Measurements from ENCODE around the gene CYP2F1. TPM values are rescaled to one million over a fixed set of nuclear protein-coding genes. Genes with fewer than 3 reads are reported as not detected.

The CYP2F1 gene
- total and polyA plus RNA-seq, 8 donors = 0.30 TPM; not detected in 7

- DNase-seq = no peak
- intact Hi-C loops (cut with DNase I; ENCODE audit: low total_unique reads) = no loop called here
- H3K36me3 ChIP-seq = no peaks in the 10 kb centered on the region
- H3K27me3 ChIP-seq = no peaks in the 10 kb centered on the region
- no peak overlapping the region for H3K4me3 ChIP-seq
- TF ChIP-seq POLR2AphosphoS5 (IDR thresholded peaks at IDR 0.05) (no peak), EP300 (IDR thresholded peaks at IDR 0.05) (no peak), POLR2A (IDR thresholded peaks at IDR 0.05) (no peak), CTCF (IDR thresholded peaks at IDR 0.05) (no peak)
- H3K9me3 ChIP-seq = peaks cover 0 to 5% (median 0%) of the 10 kb centered on the region in 4 donors
- WGBS, 5 donors = 68 to 79% (median 74%) methylated on average over 2 of the region's 2 CpGs
- no peak overlapping the region for H3K27ac ChIP-seq
- peaks cover 0 to 9% (median 2%) of the 10 kb centered on the region in 4 donors for H3K4me1 ChIP-seq
Observed at GRCh38 chr19:41156207-41156606, 42.0 kb downstream of the CYP2F1 start.

GRCh38 chr19:41159881-41160280, 45.6 kb downstream of the CYP2F1 start:
- H3K4me1 ChIP-seq = peaks cover 0 to 9% (median 2%) of the 10 kb centered on the region in 4 donors
- WGBS, 5 donors = 66 to 78% (median 73%) methylated on average over 2 of the region's 2 CpGs
- no peak for DNase-seq
- H3K9me3 ChIP-seq = peaks cover 0 to 5% (median 0%) of the 10 kb centered on the region in 4 donors
- H3K27ac ChIP-seq = peak overlapping the region in 4 of 5 donors; percentile 7 to 68 (median 45)
- H3K27me3 ChIP-seq = no peaks in the 10 kb centered on the region
- intact Hi-C loops (cut with DNase I; ENCODE audit: low total_unique reads) = no loop called here
- TF ChIP-seq CTCF (IDR thresholded peaks at IDR 0.05) = no peak
- TF ChIP-seq POLR2AphosphoS5 (IDR thresholded peaks at IDR 0.05) = no peak
- TF ChIP-seq POLR2A (IDR thresholded peaks at IDR 0.05) = no peak
- no peak for TF ChIP-seq EP300 (IDR thresholded peaks at IDR 0.05)
- H3K36me3 ChIP-seq = no peaks in the 10 kb centered on the region
- H3K4me3 ChIP-seq = no peak overlapping the region

- no peak for TF ChIP-seq POLR2A (IDR thresholded peaks at IDR 0.05)
- no peak for TF ChIP-seq CTCF (IDR thresholded peaks at IDR 0.05)
- TF ChIP-seq POLR2AphosphoS5 (IDR thresholded peaks at IDR 0.05) = no peak
- no peak for TF ChIP-seq EP300 (IDR thresholded peaks at IDR 0.05)
- peak overlapping the region in 3 of 5 donors; percentile 53 to 68 (median 56) for H3K27ac ChIP-seq
- no peaks in the 10 kb centered on the region for H3K9me3 ChIP-seq
- no peak for DNase-seq
- intact Hi-C loops (cut with DNase I; ENCODE audit: low total_unique reads) = no loop called here
- peaks cover 8 to 19% (median 15%) of the 10 kb centered on the region in 4 donors for H3K4me1 ChIP-seq
- no peaks in the 10 kb centered on the region for H3K27me3 ChIP-seq
- no peak overlapping the region for H3K4me3 ChIP-seq
- H3K36me3 ChIP-seq = no peaks in the 10 kb centered on the region
- 91 to 94% (median 93%) methylated on average over 5 of the region's 5 CpGs for WGBS, 5 donors
Observed at GRCh38 chr19:41161903-41162302, 47.7 kb downstream of the CYP2F1 start.

- TF ChIP-seq CTCF (IDR thresholded peaks at IDR 0.05) (no peak), POLR2AphosphoS5 (IDR thresholded peaks at IDR 0.05) (peak in 2 of 3 donors; percentile 72 to 86)
- peak overlapping the region; percentile 68 to 84 (median 79) for H3K27ac ChIP-seq
- H3K9me3 ChIP-seq = no peaks in the 10 kb centered on the region
- no peaks in the 10 kb centered on the region for H3K36me3 ChIP-seq
- DNase-seq = peak; percentile 79 to 87
- peaks cover 8 to 18% (median 17%) of the 10 kb centered on the region in 4 donors for H3K4me1 ChIP-seq
- WGBS, 5 donors = 44 to 66% (median 59%) methylated on average over 14 of the region's 14 CpGs
- no peak overlapping the region for H3K4me3 ChIP-seq
- intact Hi-C loops (cut with DNase I; ENCODE audit: low total_unique reads) = no loop called here
- H3K27me3 ChIP-seq = no peaks in the 10 kb centered on the region
Observed at GRCh38 chr19:41166944-41167804, 52.9 kb downstream of the CYP2F1 start.
